Activated naive CD4-positive, alpha-beta T cell treated with anti-CD3 and anti-CD28 coated beads for 36 hours (primary cell): ENCODE data around the gene CACNA1C. TPM values are rescaled to one million over a fixed set of nuclear protein-coding genes. Genes with fewer than 3 reads are reported as not detected.

ENCODE experiments used
- CTCF ChIA-PET: fragments of 350-600 bp; sonication (Branson Sonifier 250); formaldehyde crosslinking; loops from one replicate; lab custom pipeline; 2021; ENCODE audit warnings: antibody characterized with exemption; lab: Charles Lee
- DNase-seq: peaks from one replicate; pipeline ENCODE4 v3.0.0-alpha.2; 2020
- H3K27ac Mint-ChIP-seq: one replicate; pipeline ENCODE4 v1.8.0; 2021; ENCODE audit warnings: mild to moderate bottlenecking, mixed read lengths
- H3K27me3 Mint-ChIP-seq: one replicate; pipeline ENCODE4 v1.8.0; 2021; ENCODE audit warnings: low read depth, mixed read lengths
- H3K36me3 Mint-ChIP-seq: one replicate; pipeline ENCODE4 v1.8.0; 2021; ENCODE audit warnings: low read depth, mixed read lengths
- H3K4me1 Mint-ChIP-seq: one replicate; pipeline ENCODE4 v1.8.0; 2021; ENCODE audit warnings: low read depth, mixed read lengths
- H3K4me3 Mint-ChIP-seq: one replicate; pipeline ENCODE4 v1.8.0; 2021; ENCODE audit warnings: mild to moderate bottlenecking, moderate library complexity, mixed read lengths
- H3K9me3 Mint-ChIP-seq: one replicate; pipeline ENCODE4 v1.8.0; 2021; ENCODE audit warnings: mixed read lengths
- intact Hi-C: fragments of 100-400 bp; cut with micrococcal nuclease; formaldehyde crosslinking; loops from one replicate; pipeline ENCODE4 v1.15.1; 2023
- total RNA-seq, 2 experiments: library from RNA; stranded (reverse); gene quantifications; one replicate each; pipeline ENCODE4 v1.2.3, GENCODE V29; 2021

CACNA1C gene
- total RNA-seq, 2 experiments from 2014 or later: 0.02 to 0.12 TPM

DNA sequence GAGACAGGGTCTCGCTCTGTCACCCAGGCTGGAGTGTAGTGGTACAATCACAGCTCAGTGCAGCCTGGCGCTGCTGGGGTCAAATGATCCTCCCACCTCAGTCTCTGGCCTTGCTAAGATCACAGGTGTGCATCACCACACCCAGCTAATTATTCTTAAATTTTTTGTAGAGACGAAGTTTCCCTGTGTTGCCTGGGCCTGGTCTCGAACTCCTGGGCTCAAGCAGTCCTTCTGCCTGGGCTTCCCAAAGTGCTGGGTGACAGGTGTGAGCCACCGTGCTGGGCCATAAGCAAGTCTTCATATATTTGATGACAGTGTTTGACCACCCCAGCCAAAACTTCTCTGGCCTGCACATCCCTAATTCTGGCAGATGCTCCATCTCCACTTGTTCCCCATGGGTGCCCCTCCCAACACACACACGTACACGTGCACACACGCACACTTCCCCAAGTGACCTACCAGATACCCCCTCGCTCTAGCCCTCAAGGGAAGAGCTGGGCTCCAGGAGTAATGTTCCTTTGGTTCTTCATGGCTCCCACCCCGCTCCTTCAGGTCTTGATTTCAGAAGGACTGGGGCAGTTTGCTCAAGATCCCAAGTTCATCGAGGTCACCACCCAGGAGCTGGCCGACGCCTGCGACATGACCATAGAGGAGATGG lies 637.7 kb downstream of the CACNA1C start:
- H3K27ac Mint-ChIP-seq: peak overlapping the region; percentile 81
- no peak for DNase-seq
- intact Hi-C loops: loop anchor here (1.0 to 5.0 kb wide), 8 partner anchors 62 to 638 kb away; partner anchors contain the start of genes CACNA1C, FKBP4, FOXM1 and ITFG2
- H3K4me1 Mint-ChIP-seq: peaks cover 25% of the 10 kb centered on the region
- no peaks in the 10 kb centered on the region for H3K9me3 Mint-ChIP-seq
- CTCF ChIA-PET: interaction anchor here (0.6 to 5.5 kb wide), 7 partner anchors 9 to 383 kb away, joined by 3 to 30 read pairs (median 3); no protein-coding TSS in a partner anchor
- H3K27me3 Mint-ChIP-seq: peaks cover 2% of the 10 kb centered on the region
- H3K36me3 Mint-ChIP-seq: no peaks in the 10 kb centered on the region
- peak overlapping the region; percentile 80 for H3K4me3 Mint-ChIP-seq

DNA sequence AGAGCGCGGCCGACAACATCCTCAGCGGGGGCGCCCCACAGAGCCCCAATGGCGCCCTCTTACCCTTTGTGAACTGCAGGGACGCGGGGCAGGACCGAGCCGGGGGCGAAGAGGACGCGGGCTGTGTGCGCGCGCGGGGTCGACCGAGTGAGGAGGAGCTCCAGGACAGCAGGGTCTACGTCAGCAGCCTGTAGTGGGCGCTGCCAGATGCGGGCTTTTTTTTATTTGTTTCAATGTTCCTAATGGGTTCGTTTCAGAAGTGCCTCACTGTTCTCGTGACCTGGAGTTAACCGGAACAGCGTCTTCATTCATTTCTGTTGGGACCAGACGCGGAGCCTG lies 638.2 kb downstream of the CACNA1C start:
- no peaks in the 10 kb centered on the region for H3K9me3 Mint-ChIP-seq
- CTCF ChIA-PET: interaction anchor here (0.6 to 5.5 kb wide), 9 partner anchors 10 to 382 kb away, joined by 3 to 30 read pairs (median 3); no protein-coding TSS in a partner anchor
- intact Hi-C loops: loop anchor here (1.0 to 5.0 kb wide), 8 partner anchors 62 to 639 kb away; partner anchors contain the start of genes CACNA1C, FKBP4, FOXM1 and ITFG2
- H3K4me3 Mint-ChIP-seq: peak overlapping the region; percentile 80
- peaks cover 25% of the 10 kb centered on the region for H3K4me1 Mint-ChIP-seq
- peak overlapping the region; percentile 81 for H3K27ac Mint-ChIP-seq
- DNase-seq: peak; percentile 75
- no peaks in the 10 kb centered on the region for H3K36me3 Mint-ChIP-seq
- peaks cover 2% of the 10 kb centered on the region for H3K27me3 Mint-ChIP-seq

DNA sequence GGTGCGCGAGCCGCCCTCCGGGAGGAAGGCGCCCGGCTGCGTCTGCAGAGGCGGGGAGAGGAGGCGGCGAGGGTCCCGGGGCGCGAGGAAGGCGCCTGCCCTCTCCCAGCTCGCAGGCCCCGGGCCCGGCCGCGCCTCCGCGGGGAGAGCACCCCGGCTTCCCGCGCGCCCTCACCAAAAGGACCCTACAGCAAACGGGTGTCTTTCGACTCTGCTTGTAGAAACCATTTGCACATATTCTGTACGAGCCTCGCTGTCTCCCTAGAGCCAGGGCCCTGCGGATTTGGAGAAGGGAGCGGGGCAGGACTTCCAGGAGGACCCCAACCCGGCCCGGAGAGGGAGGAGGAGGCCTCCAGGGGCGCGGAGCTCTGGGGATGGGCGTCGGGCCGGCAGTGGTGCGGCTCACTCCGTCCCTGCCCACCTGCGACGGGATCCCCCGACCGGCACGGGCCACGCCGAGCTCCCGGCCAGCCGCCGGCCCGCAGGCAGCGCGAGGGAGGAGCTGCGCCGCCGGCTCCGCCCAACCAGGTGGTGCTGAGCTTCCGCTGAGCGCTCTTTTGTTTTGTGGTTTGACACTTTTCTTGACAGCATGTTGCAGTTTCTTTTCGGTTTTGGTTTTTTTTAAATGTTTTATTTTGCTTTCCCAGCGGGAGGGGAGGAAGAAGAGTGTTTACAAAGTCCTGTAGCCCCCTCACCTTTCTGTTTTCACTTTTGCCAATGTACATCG lies 638.7 kb downstream of the CACNA1C start:
- intact Hi-C loops: loop anchor here (1.0 to 5.0 kb wide), 8 partner anchors 61 to 639 kb away; partner anchors contain the start of genes CACNA1C, FKBP4, FOXM1 and ITFG2
- DNase-seq: peak; percentile 70
- CTCF ChIA-PET: interaction anchor here (0.6 to 5.5 kb wide), 8 partner anchors 13 to 382 kb away, joined by 3 to 30 read pairs (median 3); no protein-coding TSS in a partner anchor
- peaks cover 25% of the 10 kb centered on the region for H3K4me1 Mint-ChIP-seq
- H3K27ac Mint-ChIP-seq: peak overlapping the region; percentile 81
- peak overlapping the region; percentile 80 for H3K4me3 Mint-ChIP-seq
- H3K27me3 Mint-ChIP-seq: peaks cover 4% of the 10 kb centered on the region
- H3K9me3 Mint-ChIP-seq: no peaks in the 10 kb centered on the region
- no peaks in the 10 kb centered on the region for H3K36me3 Mint-ChIP-seq

DNA sequence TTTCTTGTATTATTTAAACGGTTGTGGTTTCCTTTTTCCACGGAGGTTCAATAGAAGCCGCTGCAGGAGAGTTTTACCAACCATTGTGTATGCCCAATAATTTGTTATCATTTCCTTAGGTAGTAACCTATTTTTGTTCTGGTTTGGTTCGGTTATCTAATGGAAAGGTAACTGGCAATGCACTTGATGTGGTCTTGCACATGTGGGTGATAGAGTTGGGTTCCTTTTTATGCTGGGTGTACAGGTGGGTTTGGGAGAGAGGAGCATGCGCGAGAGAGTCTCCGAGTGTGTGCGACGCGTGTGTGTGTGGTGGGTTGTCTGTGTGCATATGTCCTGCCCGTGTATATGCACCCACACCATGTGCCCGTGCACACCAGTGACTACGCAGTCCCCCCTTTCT lies 639.3 kb downstream of the CACNA1C start:
- H3K9me3 Mint-ChIP-seq: no peaks in the 10 kb centered on the region
- peaks cover 6% of the 10 kb centered on the region for H3K27me3 Mint-ChIP-seq
- H3K27ac Mint-ChIP-seq: peak overlapping the region; percentile 79
- intact Hi-C loops: loop anchor here (5.0 kb wide), 3 partner anchors 185 to 640 kb away; partner anchors contain the start of genes CACNA1C, FOXM1, RHNO1 and TULP3
- CTCF ChIA-PET: interaction anchor here (0.7 to 5.5 kb wide), 4 partner anchors 17 to 153 kb away, joined by 3 to 30 read pairs (median 3); no protein-coding TSS in a partner anchor
- peak overlapping the region; percentile 79 for H3K4me3 Mint-ChIP-seq
- no peaks in the 10 kb centered on the region for H3K36me3 Mint-ChIP-seq
- DNase-seq: no peak
- H3K4me1 Mint-ChIP-seq: peaks cover 25% of the 10 kb centered on the region

DNA sequence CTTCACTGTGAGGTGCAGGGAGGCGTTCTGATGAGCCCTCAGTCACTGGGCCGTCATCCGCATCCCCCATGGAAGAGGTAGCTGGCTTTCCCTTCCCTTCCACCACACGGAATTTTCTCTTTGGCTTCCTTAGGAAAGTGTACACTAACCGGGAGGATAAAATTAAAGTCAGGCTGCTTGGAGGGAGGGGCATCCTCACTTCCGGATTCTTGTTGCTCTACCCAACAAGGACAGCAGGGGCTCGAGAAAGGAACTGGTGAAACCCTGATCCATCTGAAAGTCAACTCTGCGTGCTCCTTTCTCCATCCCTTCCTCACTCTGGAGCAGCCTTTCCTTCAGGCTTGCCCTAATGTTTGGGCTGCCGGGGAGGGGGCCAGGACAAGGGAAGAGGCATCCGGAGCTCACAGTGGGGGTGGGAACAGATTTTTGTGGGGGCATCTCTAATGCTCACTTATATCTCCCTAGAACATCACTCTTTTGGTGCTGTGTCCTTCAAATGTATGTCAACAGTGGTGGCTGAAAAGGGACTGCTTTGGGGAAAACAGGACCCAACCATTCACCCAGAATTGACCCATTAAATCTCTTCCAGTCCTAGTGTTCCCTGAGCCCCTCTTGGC lies 640.6 kb downstream of the CACNA1C start:
- H3K36me3 Mint-ChIP-seq: no peaks in the 10 kb centered on the region
- CTCF ChIA-PET: interaction anchor here (1.3 kb wide), 1 partner anchor 91 kb away, joined by 4 read pairs; no protein-coding TSS in a partner anchor
- H3K9me3 Mint-ChIP-seq: no peaks in the 10 kb centered on the region
- H3K27me3 Mint-ChIP-seq: peaks cover 8% of the 10 kb centered on the region
- H3K4me3 Mint-ChIP-seq: peak overlapping the region; percentile 27
- H3K27ac Mint-ChIP-seq: no peak overlapping the region
- H3K4me1 Mint-ChIP-seq: peaks cover 25% of the 10 kb centered on the region
- intact Hi-C loops: loop anchor here (5.0 kb wide), 3 partner anchors 184 to 641 kb away; partner anchors contain the start of genes CACNA1C, FOXM1, RHNO1 and TULP3
- DNase-seq: no peak

DNA sequence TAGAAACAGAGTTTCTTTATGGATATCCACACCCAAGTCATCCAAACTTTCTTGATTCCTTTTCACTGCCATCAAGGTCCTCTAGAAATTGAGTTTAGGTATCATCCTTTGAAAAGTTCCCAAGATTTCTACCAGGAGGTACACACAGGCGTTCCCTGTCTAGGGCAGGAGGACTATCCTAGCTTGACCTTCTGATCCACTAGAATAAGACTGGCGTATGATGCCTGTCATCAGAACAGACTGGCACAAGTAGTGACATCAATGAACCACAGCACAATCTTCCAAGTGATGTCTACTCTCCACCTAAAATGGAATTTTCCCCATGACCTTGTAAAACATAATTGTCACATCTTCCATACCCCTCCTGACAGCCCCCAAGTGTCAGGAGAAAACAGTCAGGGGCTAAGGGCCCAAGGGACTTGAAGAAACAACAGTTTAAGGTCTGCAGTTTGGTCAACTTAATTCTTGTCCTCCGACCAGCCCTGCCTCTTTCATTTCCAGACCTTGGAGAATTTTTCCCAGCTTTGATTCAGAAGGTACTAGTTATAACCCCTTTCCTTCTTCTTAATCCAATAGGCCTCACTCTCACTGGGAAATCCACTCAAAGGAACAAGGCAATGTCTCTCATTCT lies 641.3 kb downstream of the CACNA1C start:
- Mint-ChIP-seq H3K9me3 (no peaks in the 10 kb centered on the region), H3K27ac (no peak overlapping the region), H3K36me3 (no peaks in the 10 kb centered on the region), H3K27me3 (peaks cover 8% of the 10 kb centered on the region), H3K4me1 (peaks cover 24% of the 10 kb centered on the region), H3K4me3 (no peak overlapping the region)
- intact Hi-C loops: loop anchor here (5.0 kb wide), 3 partner anchors 183 to 642 kb away; partner anchors contain the start of genes CACNA1C, FOXM1, RHNO1 and TULP3
- CTCF ChIA-PET: interaction anchor here (1.3 kb wide), 1 partner anchor 90 kb away, joined by 4 read pairs; no protein-coding TSS in a partner anchor
- DNase-seq: no peak

- intact Hi-C loops: no loop called here
- DNase-seq: no peak
- Mint-ChIP-seq H3K9me3 (no peaks in the 10 kb centered on the region), H3K27ac (no peak overlapping the region), H3K4me3 (no peak overlapping the region), H3K4me1 (peaks cover 16% of the 10 kb centered on the region), H3K36me3 (no peaks in the 10 kb centered on the region), H3K27me3 (peaks cover 10% of the 10 kb centered on the region)
- CTCF ChIA-PET: no interaction called here
Measured at GRCh38 chr12:2696136-2696535, 643.3 kb downstream of the CACNA1C start.

- Mint-ChIP-seq H3K27me3 (peaks cover 10% of the 10 kb centered on the region), H3K27ac (peak overlapping the region; percentile 37), H3K9me3 (no peaks in the 10 kb centered on the region), H3K4me3 (no peak overlapping the region), H3K36me3 (no peaks in the 10 kb centered on the region), H3K4me1 (peaks cover 11% of the 10 kb centered on the region)
- intact Hi-C loops: no loop called here
- no peak for DNase-seq
- CTCF ChIA-PET: no interaction called here
Measured at GRCh38 chr12:2697057-2697800, 644.4 kb downstream of the CACNA1C start.

DNA sequence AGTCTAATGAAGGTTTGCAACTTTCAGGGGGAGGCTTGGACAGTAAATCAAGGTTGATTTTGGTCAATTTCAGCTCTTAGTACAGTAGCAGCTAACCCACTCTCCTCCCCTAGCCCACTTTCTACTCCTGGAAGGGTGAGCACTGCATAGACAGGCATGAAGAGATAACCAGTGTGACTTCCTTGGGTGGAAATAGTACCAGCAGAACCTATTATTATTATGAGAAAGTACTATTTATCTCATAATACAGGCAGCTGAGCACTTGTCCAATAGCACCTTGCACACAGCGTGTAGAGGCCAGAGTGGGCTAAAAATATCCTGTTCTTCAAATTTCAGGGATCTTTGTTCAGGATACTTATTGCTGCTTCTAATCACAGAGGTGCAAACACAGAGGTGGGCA lies 645.8 kb downstream of the CACNA1C start:
- intact Hi-C loops: no loop called here
- no peaks in the 10 kb centered on the region for H3K9me3 Mint-ChIP-seq
- H3K4me3 Mint-ChIP-seq: no peak overlapping the region
- H3K36me3 Mint-ChIP-seq: no peaks in the 10 kb centered on the region
- H3K4me1 Mint-ChIP-seq: peaks cover 2% of the 10 kb centered on the region
- H3K27ac Mint-ChIP-seq: no peak overlapping the region
- DNase-seq: no peak
- H3K27me3 Mint-ChIP-seq: peaks cover 10% of the 10 kb centered on the region
- CTCF ChIA-PET: no interaction called here

DNA sequence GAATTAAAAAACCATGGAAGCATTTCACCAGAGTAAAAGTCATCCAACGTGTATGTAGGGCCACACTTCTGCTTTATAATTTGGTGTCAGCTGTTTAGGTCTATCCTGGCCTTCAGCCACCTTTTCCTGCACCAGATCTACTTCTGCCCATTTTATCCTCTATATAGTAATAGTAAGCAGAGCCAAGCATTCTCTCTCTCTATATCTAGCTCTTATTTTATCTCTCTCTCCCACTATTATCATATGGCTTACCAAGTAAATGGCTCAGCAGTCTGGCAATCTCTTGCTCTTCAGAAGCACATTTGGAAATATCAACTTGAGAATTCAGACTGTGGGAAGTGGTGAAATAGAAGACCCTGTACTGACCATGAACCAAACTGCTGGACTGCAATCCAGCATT lies 657.9 kb downstream of the CACNA1C start:
- H3K27ac Mint-ChIP-seq: no peak overlapping the region
- peaks cover 13% of the 10 kb centered on the region for H3K9me3 Mint-ChIP-seq
- DNase-seq: no peak
- no peaks in the 10 kb centered on the region for H3K4me1 Mint-ChIP-seq
- intact Hi-C loops: no loop called here
- H3K36me3 Mint-ChIP-seq: no peaks in the 10 kb centered on the region
- CTCF ChIA-PET: interaction anchor here (0.9 kb wide), 1 partner anchor 43 kb away, joined by 3 read pairs; no protein-coding TSS in a partner anchor
- no peak overlapping the region for H3K4me3 Mint-ChIP-seq
- peaks cover 6% of the 10 kb centered on the region for H3K27me3 Mint-ChIP-seq

GRCh38 chr12:2719392-2719791 lies 666.6 kb downstream of the CACNA1C start:
- Mint-ChIP-seq H3K27ac (no peak overlapping the region), H3K4me3 (no peak overlapping the region), H3K27me3 (peaks cover 10% of the 10 kb centered on the region)

More at GRCh38 chr12:2719392-2719791, 666.6 kb downstream of the CACNA1C start:
- DNase-seq: no peak
- intact Hi-C loops: no loop called here
- Mint-ChIP-seq H3K9me3 (no peaks in the 10 kb centered on the region), H3K4me1 (no peaks in the 10 kb centered on the region), H3K36me3 (no peaks in the 10 kb centered on the region)
- CTCF ChIA-PET: no interaction called here
